C1 segment of cervical spinal cord (tissue), 14 donors: ENCODE measurements around the gene INAVA.
A peak's percentile ranks its signal among the peaks of the same experiment; 100 is the strongest.

Experiments used
- DNase-seq, 14 donors: peaks; one replicate each; lab custom pipeline; 2025; lab: John Stamatoyannopoulos, UW

The INAVA gene

GRCh38 chr1:200875416-200875815, 19.3 kb upstream of the INAVA start:
- no peak for DNase-seq

GRCh38 chr1:200877010-200877409, 17.7 kb upstream of the INAVA start:
- no peak for DNase-seq

- no peak for DNase-seq
Measured at GRCh38 chr1:200877839-200878551, 16.7 kb upstream of the INAVA start.

GRCh38 chr1:200880212-200880611, 14.5 kb upstream of the INAVA start:
- DNase-seq = no peak

- no peak for DNase-seq
Measured at GRCh38 chr1:200883118-200883517, 11.6 kb upstream of the INAVA start.

GRCh38 chr1:200885623-200886402, 8.9 kb upstream of the INAVA start:
- DNase-seq = no peak

GRCh38 chr1:200886594-200886993, 8.1 kb upstream of the INAVA start:
- no peak for DNase-seq

GRCh38 chr1:200887036-200887435, 7.7 kb upstream of the INAVA start:
- no peak for DNase-seq

- DNase-seq = no peak
Measured at GRCh38 chr1:200887772-200888348, 6.8 kb upstream of the INAVA start.

GRCh38 chr1:200888349-200888838, 6.3 kb upstream of the INAVA start:
- DNase-seq = no peak

- no peak for DNase-seq
Measured at GRCh38 chr1:200889571-200889970, 5.1 kb upstream of the INAVA start.

GRCh38 chr1:200890027-200890426, 4.7 kb upstream of the INAVA start:
- no peak for DNase-seq

GRCh38 chr1:200890818-200891773, 3.6 kb upstream of the INAVA start:
- DNase-seq = peak in 4 of 14 donors; percentile 19 to 51 (median 30)

- no peak for DNase-seq
Measured at GRCh38 chr1:200891774-200892157, 2.9 kb upstream of the INAVA start.

- no peak for DNase-seq
Measured at GRCh38 chr1:200892546-200892945, 2.2 kb upstream of the INAVA start.

GRCh38 chr1:200892958-200893357, 1.7 kb upstream of the INAVA start:
- DNase-seq = no peak

- no peak for DNase-seq
Measured at GRCh38 chr1:200893411-200893901, 1.2 kb upstream of the INAVA start.

- DNase-seq = no peak
Measured at GRCh38 chr1:200895443-200895789, 716 bp downstream of the INAVA start.

GRCh38 chr1:200895801-200896530, 1.3 kb downstream of the INAVA start:
- no peak for DNase-seq

GRCh38 chr1:200896531-200897196, 2.0 kb downstream of the INAVA start:
- DNase-seq = no peak
